Hepatocyte (in vitro differentiated cells): ENCODE data around the gene TPH1.

Experiments used
- EZH2 ChIP-seq: fragments of 200-600 bp; sonication (generic); IDR thresholded peaks from 2 replicates; pipeline ENCODE4 v1.6.1; 2016; ENCODE audit warnings: antibody characterized with exemption, mild to moderate bottlenecking, borderline replicate concordance
- TF ChIP-seq, protein P1 (sequence below): fragments of 200-600 bp; sonication (generic); IDR thresholded peaks from 2 replicates; pipeline ENCODE4 v1.5.1; 2016; ENCODE audit warnings: antibody characterized with exemption, mild to moderate bottlenecking; ENCODE audit not compliant: poor library complexity

DNA sequence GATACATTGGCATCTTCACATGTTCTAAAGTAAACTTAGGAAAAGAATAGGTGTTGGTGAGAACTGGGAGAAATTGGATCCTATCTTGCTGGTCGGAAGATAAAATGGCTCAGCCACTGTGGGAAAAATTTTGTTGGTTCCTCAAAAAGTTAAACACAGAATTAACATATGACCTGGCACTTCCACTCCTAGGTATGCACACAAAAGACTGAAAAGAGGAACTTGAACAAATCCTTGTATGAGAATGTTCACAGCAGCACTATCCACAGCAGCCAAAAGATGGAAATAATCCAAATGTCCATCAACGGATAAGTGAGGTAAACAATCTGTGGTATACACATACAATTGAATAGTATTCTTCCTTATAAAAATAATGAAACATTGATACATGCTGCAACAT is 4.8 kb upstream of the TPH1 start:
- TF ChIP-seq, protein P1, sequence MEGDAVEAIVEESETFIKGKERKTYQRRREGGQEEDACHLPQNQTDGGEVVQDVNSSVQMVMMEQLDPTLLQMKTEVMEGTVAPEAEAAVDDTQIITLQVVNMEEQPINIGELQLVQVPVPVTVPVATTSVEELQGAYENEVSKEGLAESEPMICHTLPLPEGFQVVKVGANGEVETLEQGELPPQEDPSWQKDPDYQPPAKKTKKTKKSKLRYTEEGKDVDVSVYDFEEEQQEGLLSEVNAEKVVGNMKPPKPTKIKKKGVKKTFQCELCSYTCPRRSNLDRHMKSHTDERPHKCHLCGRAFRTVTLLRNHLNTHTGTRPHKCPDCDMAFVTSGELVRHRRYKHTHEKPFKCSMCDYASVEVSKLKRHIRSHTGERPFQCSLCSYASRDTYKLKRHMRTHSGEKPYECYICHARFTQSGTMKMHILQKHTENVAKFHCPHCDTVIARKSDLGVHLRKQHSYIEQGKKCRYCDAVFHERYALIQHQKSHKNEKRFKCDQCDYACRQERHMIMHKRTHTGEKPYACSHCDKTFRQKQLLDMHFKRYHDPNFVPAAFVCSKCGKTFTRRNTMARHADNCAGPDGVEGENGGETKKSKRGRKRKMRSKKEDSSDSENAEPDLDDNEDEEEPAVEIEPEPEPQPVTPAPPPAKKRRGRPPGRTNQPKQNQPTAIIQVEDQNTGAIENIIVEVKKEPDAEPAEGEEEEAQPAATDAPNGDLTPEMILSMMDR, result no peak
- TF ChIP-seq EZH2, result no peak
